GM21390 (cell line): Measurements from ENCODE around the gene VEZT.
"Not testable (repeated sequence)": the region's sequence is repeated elsewhere in the genome, so short reads cannot be mapped to it uniquely, and the experiment has no call there.

ENCODE experiments used
- ATAC-seq: cut with Tn5 transposase; IDR thresholded peaks from one replicate; pipeline ENCODE4 v1.9.1; 2021; ENCODE audit not compliant: unreplicated experiment

VEZT gene

DNA sequence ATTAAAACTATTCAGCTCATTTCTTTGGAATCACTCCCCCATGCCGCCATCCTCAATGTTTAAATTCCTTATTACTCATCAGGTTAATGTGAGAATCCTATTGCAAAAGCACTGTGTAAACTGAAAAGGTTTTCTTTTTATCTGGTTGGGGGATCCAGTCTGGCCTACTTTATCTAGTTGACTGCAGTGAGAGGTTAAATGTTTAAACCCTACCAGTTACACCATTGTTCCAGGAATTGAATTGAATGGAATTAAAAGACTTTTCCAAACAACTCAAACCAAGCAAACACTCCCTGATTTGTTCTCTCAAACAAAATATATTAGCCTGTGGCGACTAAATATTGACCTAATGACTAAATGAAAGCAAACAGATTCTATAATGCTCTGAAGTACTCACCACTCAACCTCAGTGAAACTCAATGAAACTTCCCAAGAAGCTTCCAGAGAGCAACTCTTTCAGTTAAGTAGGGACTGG, 100.5 kb downstream of the VEZT start:
- no peak for ATAC-seq

DNA sequence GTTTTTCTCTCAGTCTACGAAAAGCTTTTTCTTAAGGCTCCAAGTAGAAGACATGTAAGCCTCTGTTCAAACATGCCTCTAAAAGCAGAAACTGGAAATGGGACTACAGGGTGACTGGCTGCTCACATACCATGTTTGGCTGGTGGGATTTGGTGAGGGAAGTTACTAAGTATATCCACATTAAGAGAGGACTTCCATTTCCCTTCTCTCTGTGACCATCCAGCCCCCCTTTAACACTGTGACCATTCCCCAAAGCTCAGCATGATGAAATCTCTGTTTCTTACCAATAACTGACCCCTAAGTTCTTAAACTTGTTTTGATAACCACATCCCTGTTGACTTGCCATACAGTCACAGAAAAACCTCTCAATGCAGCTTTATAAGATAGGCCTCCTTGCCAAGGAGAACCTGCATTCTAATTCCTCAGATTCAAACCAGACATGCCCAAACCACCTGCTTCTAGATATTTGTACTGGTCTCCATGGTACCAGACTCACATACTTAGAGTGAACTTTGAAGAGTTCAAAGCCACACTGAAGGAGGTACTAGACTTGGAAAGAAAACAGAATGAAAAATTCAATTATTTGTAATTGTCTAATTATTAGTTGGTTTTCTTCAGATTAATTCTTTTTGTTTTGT, 102.2 kb downstream of the VEZT start:
- ATAC-seq = no peak

DNA sequence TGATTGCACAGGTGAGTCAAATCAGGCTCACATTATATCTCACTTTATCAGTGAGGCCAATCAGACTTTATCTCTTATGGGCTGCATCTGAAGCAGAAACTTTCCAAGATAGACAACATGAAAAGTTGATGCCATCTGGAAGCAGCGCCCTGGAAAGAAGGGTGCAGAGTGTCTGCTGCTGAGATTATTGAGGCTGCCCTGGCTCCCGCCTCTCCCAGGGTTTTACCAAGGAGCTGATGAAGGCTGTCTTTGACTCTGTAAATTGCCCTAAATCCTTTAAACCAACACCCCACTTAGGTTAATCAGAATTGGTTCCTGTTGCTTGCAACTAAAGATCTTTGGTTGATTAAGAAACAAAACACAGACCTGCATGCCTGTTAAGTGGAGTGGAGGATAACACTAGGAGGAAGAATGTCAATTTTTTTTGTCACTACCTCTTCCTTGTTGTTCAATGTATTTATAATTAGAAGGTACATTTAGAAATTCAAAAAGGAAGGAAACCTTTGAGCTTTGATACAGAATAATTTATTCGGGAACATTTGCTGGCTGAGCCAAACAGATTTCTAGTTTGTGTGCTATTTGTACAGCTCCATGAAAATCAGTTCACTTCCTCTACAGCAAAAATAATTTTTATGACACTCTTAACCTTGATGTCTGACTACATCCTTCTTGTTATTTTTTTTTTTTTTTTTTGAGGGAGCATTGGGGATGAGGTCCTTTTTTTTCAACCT, 104.1 kb downstream of the VEZT start:
- ATAC-seq = no peak

DNA sequence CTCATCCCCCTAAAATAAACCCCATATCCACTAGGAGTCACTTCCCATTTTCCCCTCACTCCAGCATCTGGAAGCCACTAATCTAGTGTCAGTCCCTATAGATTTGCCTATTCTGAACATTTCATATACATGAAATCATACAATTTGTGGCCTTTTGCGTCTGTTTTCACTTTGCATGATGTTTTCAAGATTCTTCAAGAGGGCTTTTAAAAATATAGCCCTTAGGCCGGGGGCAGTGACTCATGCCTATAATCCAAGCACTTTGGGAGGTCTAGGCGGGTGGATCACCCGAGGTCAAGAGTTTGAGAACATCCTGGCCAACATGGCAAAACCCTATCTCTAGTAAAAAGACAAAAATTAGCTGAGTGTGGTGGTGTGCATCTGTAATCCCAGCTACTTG, 104.7 kb downstream of the VEZT start:
- no peak for ATAC-seq

DNA sequence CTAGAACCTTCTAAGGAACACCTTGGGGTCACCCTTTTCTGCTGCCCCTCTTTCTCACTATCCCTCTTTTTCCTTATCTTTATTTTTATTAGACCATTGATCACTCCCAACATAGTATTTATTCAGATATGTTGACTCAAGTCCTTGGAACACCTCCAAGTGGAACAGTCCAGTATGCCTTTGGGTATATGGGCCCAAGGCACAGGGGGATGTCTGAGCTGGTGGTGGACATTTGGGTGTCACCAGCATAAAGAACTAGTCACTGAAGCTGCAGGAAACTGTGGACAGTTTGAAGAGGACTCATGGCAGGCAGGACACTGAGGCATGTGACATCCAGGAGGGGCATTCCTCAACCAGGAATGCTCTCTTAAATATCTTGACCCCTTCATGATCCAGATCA, 105.6 kb downstream of the VEZT start:
- ATAC-seq = no peak

DNA sequence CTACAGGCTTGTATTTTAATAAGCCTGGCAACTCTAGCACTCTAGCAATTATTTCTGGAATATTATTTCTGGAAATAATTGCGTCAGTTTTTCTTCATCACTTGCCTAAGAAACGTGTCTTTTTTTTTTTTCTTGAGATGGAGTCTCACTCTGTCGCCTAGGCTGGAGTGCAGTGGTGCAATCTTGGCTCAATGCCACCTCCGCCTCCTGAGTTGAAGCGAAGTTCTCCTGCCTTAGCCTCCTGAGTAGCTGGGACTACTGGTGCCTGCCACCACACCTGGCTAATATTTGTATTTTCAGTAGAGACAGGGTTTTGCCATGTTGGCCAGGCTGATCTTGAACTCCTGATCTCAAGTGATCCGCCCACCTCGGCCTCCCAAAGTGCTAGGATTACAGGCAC, 106.6 kb downstream of the VEZT start:
- not testable (repeated sequence) for ATAC-seq

DNA sequence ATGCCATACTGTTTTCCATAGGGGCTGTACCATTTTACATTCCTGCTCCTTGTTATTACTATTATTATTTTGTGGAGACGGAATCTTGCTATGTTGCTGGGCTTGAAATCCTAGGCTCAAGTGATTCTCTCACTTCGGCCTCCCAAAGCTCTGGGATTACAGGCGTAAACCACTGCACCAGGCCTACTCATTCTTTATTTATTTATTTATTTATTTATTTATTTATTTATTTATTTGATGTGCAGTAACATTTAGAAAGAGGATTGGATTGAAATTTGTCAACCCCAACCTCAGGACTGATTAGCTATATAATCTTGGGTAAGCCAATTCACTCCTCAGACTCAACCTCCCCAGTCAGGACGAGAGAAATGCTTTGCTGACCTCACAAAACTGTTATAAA, 107.9 kb downstream of the VEZT start:
- ATAC-seq = no peak

DNA sequence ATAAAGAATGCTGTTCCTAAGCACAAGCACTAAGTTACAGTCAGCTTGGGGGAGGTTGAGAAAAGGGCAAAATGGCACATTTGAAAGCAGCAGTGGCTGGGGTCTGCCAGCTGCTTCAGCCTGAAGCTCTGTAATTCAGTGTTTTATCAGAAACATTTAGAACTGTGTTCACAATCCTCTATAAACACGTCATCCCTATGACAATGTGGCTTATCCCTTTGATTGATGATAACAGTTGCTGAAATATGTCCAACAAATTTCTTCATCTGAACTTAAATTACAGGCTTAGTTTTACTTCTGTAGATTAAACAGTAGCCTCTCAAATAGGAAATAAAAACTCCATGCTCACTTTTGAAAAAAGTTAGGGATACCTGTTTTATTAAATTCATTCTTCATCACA, 108.8 kb downstream of the VEZT start:
- ATAC-seq = no peak

DNA sequence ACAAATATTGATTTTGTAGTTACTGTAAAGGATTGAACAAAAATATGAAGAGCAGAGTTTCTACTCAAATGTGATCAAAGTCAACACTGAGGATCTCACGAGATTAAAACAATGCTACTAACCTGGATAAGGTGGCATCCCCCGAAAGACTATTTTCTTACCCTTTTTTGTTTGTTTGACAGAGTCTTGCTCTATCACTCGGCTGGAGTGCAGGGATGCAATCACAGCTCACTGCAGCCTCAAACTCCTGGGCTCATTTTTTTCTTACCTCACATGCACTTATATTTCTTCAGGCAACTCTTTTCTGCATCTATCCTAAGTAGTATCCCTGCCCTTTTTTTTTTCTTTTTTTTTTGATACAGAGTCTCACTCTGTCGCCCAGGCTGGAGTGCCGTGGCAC, 109.2 kb downstream of the VEZT start:
- no peak for ATAC-seq

DNA sequence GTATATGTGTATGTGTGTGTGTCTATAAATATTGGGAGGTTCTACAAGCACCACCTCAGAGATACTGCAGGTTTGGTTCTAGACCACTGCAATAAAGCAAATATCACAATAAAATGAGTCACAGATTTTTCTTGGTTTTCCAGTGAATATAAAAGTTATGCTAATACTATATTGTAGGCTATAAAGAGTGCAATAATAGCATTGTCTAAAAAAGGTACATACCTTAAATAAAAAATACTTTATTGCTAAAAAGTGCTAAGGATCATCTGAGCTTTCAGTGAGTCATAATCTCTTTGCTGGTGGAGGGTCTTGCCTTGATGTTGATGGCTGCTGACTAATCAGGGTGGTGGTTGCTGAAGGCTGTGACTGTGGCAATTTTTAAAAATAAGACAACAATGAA, 111.1 kb downstream of the VEZT start:
- ATAC-seq = no peak

DNA sequence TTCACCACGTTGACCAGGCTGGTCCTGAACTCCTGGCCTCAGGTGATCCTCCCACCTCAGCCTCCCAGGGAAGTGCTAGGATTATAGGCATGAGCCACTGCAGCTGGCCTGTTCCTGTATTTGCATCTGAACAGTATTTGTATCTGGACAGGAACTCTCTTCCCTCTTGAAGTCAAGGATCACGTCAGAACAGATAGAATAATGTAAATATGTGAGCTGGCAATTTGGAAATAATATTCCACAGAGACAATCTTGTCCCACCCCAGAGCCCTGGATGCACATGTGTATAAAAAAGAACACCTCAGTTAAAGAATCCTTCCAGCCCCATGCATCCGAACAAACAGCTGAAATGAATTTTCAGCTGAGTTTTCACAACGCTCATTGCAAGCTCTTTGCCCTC, 118.3 kb downstream of the VEZT start:
- ATAC-seq = no peak

DNA sequence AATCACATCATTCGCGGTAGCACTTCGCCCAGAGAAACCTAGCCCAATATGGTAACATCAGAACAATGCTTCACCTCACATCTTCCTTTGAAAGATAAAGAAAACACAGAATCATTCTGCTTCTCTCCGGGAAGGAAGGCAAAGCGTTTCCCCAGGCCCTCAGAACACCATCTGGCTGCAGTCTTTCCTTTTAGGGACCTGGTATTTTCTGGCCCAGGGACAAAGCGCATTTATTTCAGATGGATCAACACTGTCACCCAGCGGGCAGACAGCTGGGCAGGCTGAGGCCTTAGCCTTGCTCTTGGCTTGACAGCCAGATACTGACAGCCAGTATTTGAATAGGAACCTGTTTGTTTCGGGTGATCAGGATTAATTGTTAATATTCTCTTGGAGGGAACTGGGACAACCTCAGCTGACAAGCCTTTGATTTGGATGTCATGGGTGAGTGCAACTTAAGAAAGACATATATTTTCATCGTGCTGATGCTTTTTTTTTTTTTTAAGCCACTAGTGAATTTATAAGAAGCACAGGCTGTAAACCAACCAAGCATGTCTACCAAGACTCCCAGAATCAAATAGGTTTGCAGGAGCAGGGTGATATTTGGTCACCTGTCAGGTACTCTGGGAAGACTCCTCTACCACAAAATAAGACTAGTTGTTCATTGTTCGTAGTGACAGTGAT, 118.9 kb downstream of the VEZT start:
- ATAC-seq = no peak

DNA sequence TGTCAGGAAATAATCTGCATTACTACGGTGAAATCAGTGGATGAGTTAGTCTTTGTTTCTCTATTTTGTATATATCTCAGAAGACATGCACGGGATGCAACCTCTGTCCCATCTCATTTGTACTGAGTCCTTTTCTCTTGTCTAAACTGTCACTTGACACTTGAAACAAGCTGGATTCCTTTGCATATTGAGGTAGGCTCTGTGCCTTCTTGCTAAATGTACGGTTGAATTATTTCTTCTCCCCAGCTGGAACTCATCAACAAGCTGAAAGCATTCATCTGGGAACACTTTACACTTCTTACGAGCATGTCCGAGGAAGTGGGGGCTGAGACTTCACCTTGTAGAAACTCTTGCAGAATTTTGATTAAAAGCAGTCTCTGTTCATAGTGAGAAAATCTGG, 119.5 kb downstream of the VEZT start:
- ATAC-seq = no peak

DNA sequence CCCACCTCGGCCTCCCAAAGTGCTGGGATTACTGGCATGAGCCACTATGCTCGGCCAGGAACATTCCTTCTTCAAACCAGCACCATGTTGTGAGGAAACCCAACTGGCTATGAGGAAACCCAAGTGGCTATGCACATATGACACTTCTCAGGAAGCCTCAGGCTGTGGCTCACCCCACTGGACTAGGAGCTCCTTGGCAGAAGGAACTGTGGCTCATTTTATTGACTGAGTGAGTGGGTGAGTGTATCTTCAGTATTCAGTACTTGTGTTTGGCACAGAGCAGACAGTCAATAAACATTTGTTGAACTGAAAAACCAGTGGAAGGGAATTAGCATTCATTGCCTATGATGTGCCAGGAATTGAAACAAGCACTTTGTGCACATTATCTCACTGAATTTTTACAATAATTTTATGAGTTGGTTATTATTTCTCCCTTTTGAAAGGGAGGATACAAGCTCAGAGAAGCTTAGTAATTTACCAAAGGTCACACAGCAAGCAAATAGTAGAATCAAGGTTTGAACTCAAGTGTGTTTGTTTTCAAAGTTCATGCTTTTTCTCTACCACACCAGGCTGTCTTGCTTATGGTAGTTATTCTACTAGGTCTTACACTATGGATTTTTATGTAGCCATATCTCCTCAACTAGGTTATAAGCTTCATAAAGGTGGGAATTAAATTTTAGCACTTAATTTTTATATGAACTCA, 121.6 kb downstream of the VEZT start:
- ATAC-seq = no peak

DNA sequence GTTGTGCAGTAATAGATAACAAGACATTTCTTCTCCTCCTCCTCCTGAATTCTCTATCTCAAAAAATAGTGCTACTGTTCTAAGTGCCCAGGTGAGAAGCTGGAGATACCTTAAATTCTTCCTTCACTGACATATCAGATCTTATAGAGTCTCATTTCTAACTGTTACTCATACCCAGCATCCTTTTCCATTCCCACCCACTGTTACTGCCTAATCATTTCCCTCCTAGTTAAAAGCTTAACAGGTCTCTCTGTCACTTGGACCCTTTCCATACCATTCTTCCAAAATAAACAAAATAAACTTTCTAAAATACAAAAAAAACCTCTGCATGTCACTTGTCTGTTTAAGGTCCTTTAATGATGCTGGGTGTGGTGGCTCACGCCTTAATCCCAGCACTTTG, 124.4 kb downstream of the VEZT start:
- no peak for ATAC-seq

DNA sequence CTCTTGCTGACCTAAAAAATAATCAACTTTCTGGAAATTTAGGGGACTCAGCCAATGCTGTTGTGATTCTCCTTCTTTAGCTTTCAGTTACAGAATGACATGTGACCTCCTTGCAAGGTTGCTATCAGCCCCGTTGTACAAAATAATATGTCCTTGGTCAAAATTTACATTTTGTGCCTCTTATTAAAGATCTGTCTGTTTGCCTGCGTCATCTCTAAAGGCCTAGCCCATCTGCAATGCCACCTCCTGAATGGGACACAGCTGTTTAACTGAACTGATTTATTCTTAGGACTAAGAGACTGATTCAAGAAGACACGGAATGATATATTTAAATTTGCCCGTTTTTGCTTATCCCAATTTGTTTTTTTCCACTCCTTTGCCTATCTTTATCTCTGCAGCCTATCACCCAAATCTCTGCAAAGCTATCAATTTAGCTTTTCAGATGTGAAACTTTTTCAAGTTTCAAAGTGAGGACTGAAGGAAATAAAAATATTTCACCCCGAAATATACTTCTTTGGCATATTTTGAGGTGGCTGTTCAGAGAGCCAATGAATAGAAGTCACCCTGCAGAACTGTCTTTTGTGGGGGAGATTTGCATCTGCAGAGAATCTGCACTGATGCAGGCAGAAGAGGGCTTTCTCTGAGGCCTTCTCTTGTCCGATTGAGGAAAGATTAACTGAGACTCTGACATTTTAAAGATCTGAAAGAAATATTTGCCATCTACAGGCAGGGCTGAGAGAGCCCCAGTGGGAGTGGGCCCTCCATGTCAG, 126.0 kb downstream of the VEZT start:
- ATAC-seq = no peak

DNA sequence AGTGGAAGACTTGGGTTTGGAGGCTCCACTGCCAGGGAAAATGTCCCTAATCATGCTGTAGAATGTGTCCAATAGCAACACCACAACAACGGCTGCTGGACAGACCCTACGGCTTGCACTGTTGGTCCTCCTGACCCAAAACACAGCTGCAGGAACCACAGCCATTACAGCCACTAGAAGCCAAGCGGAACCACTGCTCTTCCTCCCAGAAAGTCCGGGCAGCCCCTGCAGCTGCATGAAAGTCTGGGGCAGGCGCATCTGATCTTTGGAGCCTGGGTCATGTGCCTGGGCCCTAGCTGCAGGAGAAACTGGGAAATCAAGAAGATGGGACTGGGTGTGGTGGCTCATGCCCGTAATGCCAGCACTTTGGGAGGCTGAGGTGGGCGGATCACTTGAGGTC, 131.7 kb downstream of the VEZT start:
- no peak for ATAC-seq

DNA sequence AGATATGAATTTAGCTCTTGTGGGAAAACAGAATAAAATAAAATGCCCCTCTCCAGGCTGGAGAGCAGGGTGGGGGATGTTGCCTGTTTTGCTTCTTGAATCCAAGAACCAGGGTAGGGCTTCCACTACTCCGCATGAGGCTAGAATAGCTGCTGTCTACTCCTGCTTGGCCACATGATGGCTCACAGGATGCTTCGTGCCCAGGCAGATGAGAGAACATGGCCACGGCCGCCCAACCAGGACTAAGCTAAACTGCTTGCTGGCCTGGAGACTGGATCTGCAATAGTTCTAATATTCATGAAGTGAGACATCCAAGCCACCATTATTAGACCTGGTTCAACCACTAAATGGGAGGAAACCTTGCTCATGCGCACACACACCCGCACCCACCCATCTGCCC, 134.1 kb downstream of the VEZT start:
- ATAC-seq = no peak
